ENCODE measurements around the gene MAP2K5.

The MAP2K5 gene

GRCh38 chr15:67736810-67737209, 194.3 kb downstream of the MAP2K5 start:
- no peaks in the 10 kb centered on the region for H3K9me3 ChIP-seq (ENCODE audit: control insufficient read depth, insufficient read depth, low read depth, low read length)
- peaks cover 19% of the 10 kb centered on the region; the same call in 1 of the 2 replicates for H3K4me1 ChIP-seq (ENCODE audit: control insufficient read depth, insufficient read depth, low read length)
- H3K4me3 ChIP-seq (ENCODE audit: low read depth, low read length) = no peak overlapping the region
- POLR2A ChIA-PET = no interaction called here
- CTCF ChIA-PET = interaction anchor here (0.7 to 1.1 kb wide), 3 partner anchors 9 to 155 kb away, joined by 3 read pairs; no protein-coding TSS in a partner anchor
- H3K27ac ChIP-seq (ENCODE audit: extremely low read depth, low read depth, low read length) = no peak overlapping the region
- H3K36me3 ChIP-seq (ENCODE audit: control insufficient read depth in 2 of 2, insufficient read depth in 1 of 2, low read length in 2 of 2) = no peaks in the 10 kb centered on the region; a peak in 1 of 3 replicates
- no peak for TF ChIP-seq IKZF3 (tag by site-specific recombination; IDR thresholded peaks at IDR 0.05)
- peak; percentile 49; the same call in 1 of the 2 replicates for TF ChIP-seq ZEB2 (tag by site-specific recombination; IDR thresholded peaks at IDR 0.05)
- TF ChIP-seq ZNF664 (tag by site-specific recombination; IDR thresholded peaks at IDR 0.05) = no peak
- no peak for TF ChIP-seq ZNF701 (tag by site-specific recombination; IDR thresholded peaks at IDR 0.05)
- TF ChIP-seq EGR2 (tag by site-specific recombination; IDR thresholded peaks at IDR 0.05; ENCODE audit: low read depth) = peak; percentile 66; the same call in 1 of the 2 replicates
- no peak for TF ChIP-seq ZNF19 (tag by site-specific recombination; IDR thresholded peaks at IDR 0.05; ENCODE audit: low read depth)
- TF ChIP-seq ZNF140 (tag by site-specific recombination; IDR thresholded peaks at IDR 0.05) = no peak
- no peak for TF ChIP-seq HOXD13 (CRISPR knock-in tag; IDR thresholded peaks at IDR 0.05; ENCODE audit: borderline replicate concordance)
- no peak for TF ChIP-seq OVOL3 (tag by site-specific recombination; IDR thresholded peaks at IDR 0.05)
- TF ChIP-seq ZNF423 (tag by site-specific recombination; IDR thresholded peaks at IDR 0.05) = no peak
- TF ChIP-seq ZNF24 (tag by site-specific recombination; IDR thresholded peaks at IDR 0.05) = no peak
- TF ChIP-seq ZNF510 (tag by site-specific recombination; IDR thresholded peaks at IDR 0.05; ENCODE audit: insufficient replicate concordance) = no peak
- no peak for TF ChIP-seq ZBTB48 (tag by site-specific recombination; IDR thresholded peaks at IDR 0.05)
- no peak for TF ChIP-seq ZFP41 (tag by site-specific recombination; IDR thresholded peaks at IDR 0.05; ENCODE audit: borderline replicate concordance)
- no peak for TF ChIP-seq YY1 (tag by site-specific recombination; IDR thresholded peaks at IDR 0.05)
- TF ChIP-seq ZNF121 (tag by site-specific recombination; IDR thresholded peaks at IDR 0.05) = no peak
- TF ChIP-seq HOXA7 (CRISPR knock-in tag; IDR thresholded peaks at IDR 0.05; ENCODE audit: borderline replicate concordance) = no peak
- TF ChIP-seq ZNF768 (tag by site-specific recombination; IDR thresholded peaks at IDR 0.05) = no peak
- no peak for TF ChIP-seq ZNF302 (tag by site-specific recombination; IDR thresholded peaks at IDR 0.05; ENCODE audit: low read depth)
- TF ChIP-seq FEZF1 (tag by site-specific recombination; IDR thresholded peaks at IDR 0.05) = 0 out of 2 replicates have a peak, but pooled peaks have one; percentile 15
- no peak for TF ChIP-seq ZNF561 (tag by site-specific recombination; IDR thresholded peaks at IDR 0.05; ENCODE audit: borderline replicate concordance)
- TF ChIP-seq ZBTB6 (tag by site-specific recombination; IDR thresholded peaks at IDR 0.05) = no peak
- TF ChIP-seq AEBP2 (tag by site-specific recombination; IDR thresholded peaks at IDR 0.05; ENCODE audit: borderline replicate concordance) = no peak
- peak; percentile 78 for TF ChIP-seq SCRT2 (tag by site-specific recombination; IDR thresholded peaks at IDR 0.05)
- no peak for TF ChIP-seq PRDM6 (tag by site-specific recombination; IDR thresholded peaks at IDR 0.05)
- no peak for TF ChIP-seq ZNF169 (tag by site-specific recombination; IDR thresholded peaks at IDR 0.05)
- TF ChIP-seq ZNF239 (tag by site-specific recombination; IDR thresholded peaks at IDR 0.05) = no peak
- 0 out of 2 replicates have a peak, but pooled peaks have one; percentile 39 for TF ChIP-seq ZNF2 (tag by site-specific recombination; IDR thresholded peaks at IDR 0.05)
- no peak for TF ChIP-seq ZBTB44 (tag by site-specific recombination; IDR thresholded peaks at IDR 0.05)
- TF ChIP-seq ZNF223 (tag by site-specific recombination; IDR thresholded peaks at IDR 0.05) = no peak
- TF ChIP-seq TRIM28 (IDR thresholded peaks at IDR 0.05; ENCODE audit: borderline replicate concordance, low read length) = peak; percentile 78
- no peak for TF ChIP-seq ZNF416 (tag by site-specific recombination; IDR thresholded peaks at IDR 0.05)
- TF ChIP-seq ZNF362 (tag by site-specific recombination; IDR thresholded peaks at IDR 0.05) = no peak
- TF ChIP-seq ZNF530 (tag by site-specific recombination; IDR thresholded peaks at IDR 0.05; ENCODE audit: low read depth) = no peak
